Neural crest cell (in vitro differentiated cells): ENCODE results near the gene CCDC32. TPM values are rescaled to one million over a fixed set of nuclear protein-coding genes. Genes with fewer than 3 reads are reported as not detected.

Source experiments
- DNase-seq: peaks from one replicate; pipeline ENCODE4 v3.0.0; 2021; ENCODE audit warnings: low read depth, mixed read lengths, low spot score
- H3K27ac Mint-ChIP-seq: one replicate; pipeline ENCODE4 v1.8.0; 2021; ENCODE audit warnings: mild to moderate bottlenecking, mixed read lengths; ENCODE audit not compliant: unreplicated experiment
- H3K27me3 Mint-ChIP-seq: 2 replicates; pipeline ENCODE4 v1.8.0; 2021; ENCODE audit warnings: low read depth, mild to moderate bottlenecking, mixed read lengths
- H3K36me3 Mint-ChIP-seq: 2 replicates; pipeline ENCODE4 v1.8.0; 2021; ENCODE audit warnings: low read depth, mild to moderate bottlenecking, mixed read lengths
- H3K4me1 Mint-ChIP-seq: 2 replicates; pipeline ENCODE4 v1.8.0; 2021; ENCODE audit warnings: mixed read lengths
- H3K4me3 Mint-ChIP-seq: one replicate; pipeline ENCODE4 v1.8.0; 2021; ENCODE audit warnings: mild to moderate bottlenecking, mixed read lengths
- H3K9me3 Mint-ChIP-seq: 2 replicates; pipeline ENCODE4 v1.8.0; 2021; ENCODE audit warnings: mixed read lengths
- total RNA-seq: library from RNA; stranded (reverse); gene quantifications from 2 replicates; pipeline ENCODE4 v1.2.1, GENCODE V29; 2021
- TF ChIP-seq, protein P1 (sequence below): fragments of 200-600 bp; sonication (generic); conservative IDR thresholded peaks from 2 replicates; pipeline ENCODE4 v1.5.0; 2021; ENCODE audit warnings: antibody characterized with exemption, mild to moderate bottlenecking

CCDC32 gene
- total RNA-seq, 1 donor from 2014 or later = 19.9 TPM

DNA sequence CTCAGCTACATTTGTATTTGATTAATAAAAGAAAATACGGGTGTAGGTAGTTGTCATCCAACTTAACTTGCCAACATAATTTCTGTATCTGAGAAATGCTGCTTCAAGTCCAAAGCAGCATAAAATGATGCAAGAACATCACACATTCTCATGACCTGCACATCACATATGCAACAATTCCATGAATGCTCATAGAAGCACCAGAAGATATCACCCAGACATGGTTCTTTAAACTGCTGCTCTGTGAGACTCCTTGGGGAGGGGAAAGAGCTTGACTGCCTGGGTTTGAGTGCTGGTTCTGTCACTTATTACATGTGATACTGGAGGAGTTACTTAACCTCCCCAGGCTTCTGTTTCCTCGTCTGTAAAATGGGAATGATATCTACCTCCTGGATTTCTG lies 54.6 kb downstream of the CCDC32 start:
- H3K36me3 Mint-ChIP-seq = no peaks in the 10 kb centered on the region
- no peak overlapping the region for H3K27ac Mint-ChIP-seq
- no peak for DNase-seq
- H3K4me3 Mint-ChIP-seq = no peak overlapping the region
- H3K27me3 Mint-ChIP-seq = peaks cover 69% of the 10 kb centered on the region
- TF ChIP-seq, protein P1, sequence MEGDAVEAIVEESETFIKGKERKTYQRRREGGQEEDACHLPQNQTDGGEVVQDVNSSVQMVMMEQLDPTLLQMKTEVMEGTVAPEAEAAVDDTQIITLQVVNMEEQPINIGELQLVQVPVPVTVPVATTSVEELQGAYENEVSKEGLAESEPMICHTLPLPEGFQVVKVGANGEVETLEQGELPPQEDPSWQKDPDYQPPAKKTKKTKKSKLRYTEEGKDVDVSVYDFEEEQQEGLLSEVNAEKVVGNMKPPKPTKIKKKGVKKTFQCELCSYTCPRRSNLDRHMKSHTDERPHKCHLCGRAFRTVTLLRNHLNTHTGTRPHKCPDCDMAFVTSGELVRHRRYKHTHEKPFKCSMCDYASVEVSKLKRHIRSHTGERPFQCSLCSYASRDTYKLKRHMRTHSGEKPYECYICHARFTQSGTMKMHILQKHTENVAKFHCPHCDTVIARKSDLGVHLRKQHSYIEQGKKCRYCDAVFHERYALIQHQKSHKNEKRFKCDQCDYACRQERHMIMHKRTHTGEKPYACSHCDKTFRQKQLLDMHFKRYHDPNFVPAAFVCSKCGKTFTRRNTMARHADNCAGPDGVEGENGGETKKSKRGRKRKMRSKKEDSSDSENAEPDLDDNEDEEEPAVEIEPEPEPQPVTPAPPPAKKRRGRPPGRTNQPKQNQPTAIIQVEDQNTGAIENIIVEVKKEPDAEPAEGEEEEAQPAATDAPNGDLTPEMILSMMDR = no peak
- H3K9me3 Mint-ChIP-seq = no peaks in the 10 kb centered on the region
- peaks cover 26% of the 10 kb centered on the region for H3K4me1 Mint-ChIP-seq

DNA sequence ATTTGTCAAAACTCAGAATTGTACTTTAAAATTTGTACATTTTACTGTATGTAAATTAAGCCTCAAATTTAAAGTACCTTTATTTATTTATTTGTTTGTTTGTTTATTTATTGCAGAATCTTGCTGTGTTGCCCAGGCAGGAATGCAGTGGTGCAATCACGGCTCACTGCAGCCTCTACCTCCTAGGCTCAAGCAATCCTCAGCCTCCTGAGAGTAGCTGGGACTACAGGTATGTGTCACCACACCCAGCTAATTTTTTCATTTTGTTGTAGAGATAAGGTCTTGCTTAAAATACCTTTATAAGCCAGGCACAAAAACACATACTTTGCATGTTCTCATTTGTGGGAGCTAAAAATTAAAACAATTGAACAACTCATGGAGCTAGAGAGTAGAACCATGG lies 56.6 kb downstream of the CCDC32 start:
- peaks cover 26% of the 10 kb centered on the region for H3K4me1 Mint-ChIP-seq
- no peaks in the 10 kb centered on the region for H3K36me3 Mint-ChIP-seq
- no peaks in the 10 kb centered on the region for H3K9me3 Mint-ChIP-seq
- H3K4me3 Mint-ChIP-seq = peak overlapping the region; percentile 13
- no peak for DNase-seq
- TF ChIP-seq, protein P1 = no peak
- H3K27me3 Mint-ChIP-seq = peaks cover 64% of the 10 kb centered on the region
- H3K27ac Mint-ChIP-seq = no peak overlapping the region

DNA sequence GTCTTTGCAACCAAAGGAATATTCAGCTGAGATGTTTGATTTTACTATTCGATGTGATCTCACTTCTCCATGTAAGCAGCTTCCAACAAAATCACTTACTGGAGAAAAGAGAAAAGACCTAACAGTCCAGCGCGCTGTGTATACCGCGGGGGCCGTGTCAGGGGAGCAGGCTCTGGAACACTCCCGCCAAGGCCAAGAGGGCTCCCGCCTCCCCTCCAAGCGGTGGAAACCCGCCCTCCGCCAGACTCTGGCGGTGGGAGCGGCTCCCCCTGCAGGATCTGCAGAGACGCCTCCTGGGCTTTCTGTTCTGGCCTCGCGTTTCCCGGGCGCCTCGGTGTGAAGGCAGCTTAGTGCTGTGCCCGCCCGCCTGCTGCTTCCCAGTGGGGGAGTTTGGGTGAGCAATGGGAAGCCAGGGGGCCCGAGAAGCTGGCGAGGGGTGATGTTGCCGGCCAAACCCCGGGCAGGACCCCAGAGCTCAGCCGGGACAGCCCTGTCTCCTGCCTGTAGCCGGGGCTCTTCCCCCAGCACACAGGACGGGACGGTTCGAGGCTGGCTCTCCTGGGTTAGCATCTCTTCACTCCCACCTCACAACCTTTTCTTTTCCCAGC lies 57.8 kb downstream of the CCDC32 start:
- Mint-ChIP-seq H3K4me3 (no peak overlapping the region), H3K9me3 (no peaks in the 10 kb centered on the region), H3K4me1 (peaks cover 21% of the 10 kb centered on the region), H3K36me3 (no peaks in the 10 kb centered on the region), H3K27ac (no peak overlapping the region), H3K27me3 (peaks cover 58% of the 10 kb centered on the region)
- TF ChIP-seq, protein P1 = peak; percentile 74
- DNase-seq = peak; percentile 80

Other genes starting within 250 kb of the CCDC32 start
- 22.8 and 27.5 TPM in 2 replicates for gene INAFM2, start 241.3 kb downstream of the CCDC32 start, total RNA-seq
- gene CCDC9B, start 224.1 kb downstream of the CCDC32 start, total RNA-seq = 0.33 TPM in 1 of 2 replicates, not detected in the other
- gene PHGR1, start 214.0 kb downstream of the CCDC32 start, total RNA-seq = not detected in 2 replicates
- gene DISP2, start 206.8 kb downstream of the CCDC32 start, total RNA-seq = 2.0 and 3.1 TPM in 2 replicates
- gene KNSTRN, start 182.3 kb downstream of the CCDC32 start, total RNA-seq = 73.7 and 74.7 TPM in 2 replicates
- 75.2 and 81.4 TPM in 2 replicates for gene IVD, start 159.2 kb downstream of the CCDC32 start, total RNA-seq
- 25.6 and 26.4 TPM in 2 replicates for gene BAHD1, start 124.1 kb downstream of the CCDC32 start, total RNA-seq
- gene CHST14, start 94.1 kb downstream of the CCDC32 start, total RNA-seq = 32.9 and 37.1 TPM in 2 replicates
- 16.0 and 16.9 TPM in 2 replicates for gene RPUSD2, start 4.3 kb upstream of the CCDC32 start, total RNA-seq
- gene KNL1, start 29.2 kb upstream of the CCDC32 start, total RNA-seq = 33.4 and 35.3 TPM in 2 replicates
- gene RAD51, start 130.1 kb upstream of the CCDC32 start, total RNA-seq = 28.9 and 29.2 TPM in 2 replicates
- 30.7 and 32.2 TPM in 2 replicates for gene RMDN3, start 190.2 kb upstream of the CCDC32 start, total RNA-seq
- 9.1 and 9.9 TPM in 2 replicates for gene GCHFR, start 199.0 kb upstream of the CCDC32 start, total RNA-seq
- gene C15orf62, start 204.9 kb upstream of the CCDC32 start, total RNA-seq = 0.44 and 0.61 TPM in 2 replicates
- gene ZFYVE19, start 242.0 kb upstream of the CCDC32 start, total RNA-seq = 24.2 and 25.5 TPM in 2 replicates
- gene DNAJC17, start 242.4 kb upstream of the CCDC32 start, total RNA-seq = 39.3 and 44.5 TPM in 2 replicates